ENCODE data around the gene PLCD1.

PLCD1 gene

DNA sequence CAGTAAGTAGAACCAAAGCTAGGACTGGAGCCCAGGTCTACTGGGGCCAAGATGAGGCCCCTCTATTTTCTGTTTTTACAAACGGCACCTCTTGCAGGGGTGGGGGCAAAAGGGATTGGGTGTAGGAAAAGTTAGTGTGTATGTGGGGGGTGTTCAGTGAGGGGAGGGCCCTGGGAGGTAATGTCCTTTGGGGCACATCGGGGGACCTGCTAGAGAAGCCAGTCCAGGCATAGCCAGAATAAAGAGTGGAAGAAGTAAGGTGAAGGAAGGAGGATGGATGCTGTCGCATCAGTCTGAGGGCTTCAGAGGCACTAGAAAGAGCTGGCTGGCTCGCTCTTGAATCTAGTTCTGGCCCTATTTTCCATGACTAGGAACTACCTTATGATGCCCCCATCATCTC lies 2.6 kb downstream of the PLCD1 start:
- FAIRE-seq = no peak
- TF ChIP-seq, protein P1, sequence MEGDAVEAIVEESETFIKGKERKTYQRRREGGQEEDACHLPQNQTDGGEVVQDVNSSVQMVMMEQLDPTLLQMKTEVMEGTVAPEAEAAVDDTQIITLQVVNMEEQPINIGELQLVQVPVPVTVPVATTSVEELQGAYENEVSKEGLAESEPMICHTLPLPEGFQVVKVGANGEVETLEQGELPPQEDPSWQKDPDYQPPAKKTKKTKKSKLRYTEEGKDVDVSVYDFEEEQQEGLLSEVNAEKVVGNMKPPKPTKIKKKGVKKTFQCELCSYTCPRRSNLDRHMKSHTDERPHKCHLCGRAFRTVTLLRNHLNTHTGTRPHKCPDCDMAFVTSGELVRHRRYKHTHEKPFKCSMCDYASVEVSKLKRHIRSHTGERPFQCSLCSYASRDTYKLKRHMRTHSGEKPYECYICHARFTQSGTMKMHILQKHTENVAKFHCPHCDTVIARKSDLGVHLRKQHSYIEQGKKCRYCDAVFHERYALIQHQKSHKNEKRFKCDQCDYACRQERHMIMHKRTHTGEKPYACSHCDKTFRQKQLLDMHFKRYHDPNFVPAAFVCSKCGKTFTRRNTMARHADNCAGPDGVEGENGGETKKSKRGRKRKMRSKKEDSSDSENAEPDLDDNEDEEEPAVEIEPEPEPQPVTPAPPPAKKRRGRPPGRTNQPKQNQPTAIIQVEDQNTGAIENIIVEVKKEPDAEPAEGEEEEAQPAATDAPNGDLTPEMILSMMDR (IDR thresholded peaks at IDR 0.05; ENCODE audit: insufficient read depth, missing control alignments) = no peak
- no peak for DNase-seq (ENCODE audit: insufficient read length, low spot score)

DNA sequence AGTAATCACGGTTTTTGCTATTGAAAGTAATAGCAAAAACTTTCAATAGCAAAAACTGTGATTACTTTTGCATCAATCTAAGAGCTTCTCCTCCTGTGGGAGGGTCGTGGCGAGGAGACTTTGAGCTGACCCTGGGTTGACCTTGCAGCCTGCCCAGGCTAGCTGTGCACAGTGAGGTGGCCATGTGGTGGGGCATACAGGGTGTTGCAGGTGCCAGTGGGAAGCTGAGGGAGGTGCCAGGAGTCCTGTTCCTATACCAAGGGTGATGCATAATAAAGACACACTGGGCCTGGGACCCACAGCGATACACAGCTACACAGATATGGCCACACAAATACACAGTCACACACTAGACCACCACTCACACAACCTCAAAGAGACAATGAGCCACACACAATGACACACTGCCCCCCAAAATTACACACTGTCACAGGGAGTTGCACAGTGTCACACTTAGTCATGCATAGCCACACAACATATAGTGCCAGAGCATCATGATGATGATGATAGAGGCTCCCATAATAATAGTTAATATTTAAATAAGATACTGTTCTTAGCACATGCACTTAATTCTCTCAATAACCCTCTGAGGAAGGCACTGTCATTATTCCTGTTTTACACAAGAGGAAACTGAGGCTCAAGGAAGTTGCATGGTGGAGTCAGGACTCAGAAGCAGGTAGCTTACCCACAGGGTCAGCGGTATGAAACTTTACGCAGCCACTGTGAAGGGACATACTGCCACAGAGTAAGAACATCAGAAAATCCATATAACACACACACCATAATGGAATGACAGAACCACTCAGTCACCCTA lies 6.3 kb downstream of the PLCD1 start:
- TF ChIP-seq, protein P1 (IDR thresholded peaks at IDR 0.05; ENCODE audit: insufficient read depth, missing control alignments) = no peak
- FAIRE-seq = no peak
- DNase-seq (ENCODE audit: insufficient read length, low spot score) = no peak

DNA sequence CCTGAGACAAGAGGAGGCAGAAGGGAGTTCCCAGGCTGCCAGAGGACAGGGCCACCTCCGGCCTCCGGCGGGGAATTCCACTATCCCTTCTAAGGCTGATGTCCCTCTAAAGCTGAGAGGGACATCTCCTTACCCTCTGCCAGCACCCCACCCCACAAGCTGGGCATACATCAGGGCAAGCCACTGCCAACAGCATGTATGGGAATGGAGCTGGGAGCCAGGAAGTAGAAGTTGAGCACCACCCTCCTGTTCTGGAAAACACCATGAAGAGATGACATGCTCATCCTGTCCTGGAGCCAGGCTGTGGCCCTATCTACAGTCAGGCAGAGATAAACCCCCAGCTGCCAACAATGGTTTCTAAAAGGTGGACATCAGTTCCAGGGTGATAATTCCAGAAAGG lies 7.1 kb downstream of the PLCD1 start:
- FAIRE-seq (no peak), DNase-seq (ENCODE audit: insufficient read length, low spot score) (no peak)
- TF ChIP-seq, protein P1 (IDR thresholded peaks at IDR 0.05; ENCODE audit: insufficient read depth, missing control alignments) = no peak

DNA sequence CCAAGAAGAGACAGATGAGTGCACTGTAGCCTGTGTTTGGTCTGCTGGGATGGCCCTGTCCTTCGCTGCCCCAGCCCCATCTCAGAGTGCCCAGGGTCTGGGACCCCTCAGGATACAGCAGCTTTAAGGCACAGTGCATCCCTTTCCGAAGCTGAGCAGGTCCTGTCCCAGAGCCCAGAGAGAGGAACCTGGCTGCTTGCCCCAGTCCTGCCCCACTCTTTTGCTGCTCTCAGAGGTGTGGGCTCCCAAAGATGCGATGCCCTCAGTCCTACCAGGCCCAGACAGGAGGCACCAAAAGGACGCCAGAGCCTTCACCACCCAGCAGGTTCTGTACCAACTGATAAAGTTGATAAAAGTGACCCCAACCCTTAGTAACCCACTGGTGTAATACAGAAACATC lies 8.2 kb downstream of the PLCD1 start:
- DNase-seq (ENCODE audit: insufficient read length, low spot score) (no peak), FAIRE-seq (no peak)
- TF ChIP-seq, protein P1 (IDR thresholded peaks at IDR 0.05; ENCODE audit: insufficient read depth, missing control alignments) = no peak

DNA sequence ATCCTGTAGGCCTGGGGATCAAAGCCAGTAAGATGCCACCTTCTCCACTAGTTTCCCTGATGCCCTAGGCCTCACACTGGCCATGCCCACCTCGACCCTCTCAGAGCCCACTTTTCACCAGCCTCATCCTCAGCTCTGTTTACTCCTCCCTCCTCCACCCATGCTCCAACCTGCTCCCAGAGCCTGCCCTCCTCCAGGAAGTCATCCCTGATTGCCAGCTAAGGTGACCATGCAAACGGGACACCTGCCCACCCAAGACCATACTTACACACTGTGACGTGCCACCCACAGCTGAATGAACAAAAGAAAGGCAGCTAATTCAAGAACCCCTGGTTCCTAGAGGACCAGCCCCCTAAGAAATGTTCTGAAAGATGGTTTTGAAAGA lies 9.1 kb downstream of the PLCD1 start:
- DNase-seq (ENCODE audit: insufficient read length, low spot score) (no peak), FAIRE-seq (no peak)
- TF ChIP-seq, protein P1 (IDR thresholded peaks at IDR 0.05; ENCODE audit: insufficient read depth, missing control alignments) = no peak

DNA sequence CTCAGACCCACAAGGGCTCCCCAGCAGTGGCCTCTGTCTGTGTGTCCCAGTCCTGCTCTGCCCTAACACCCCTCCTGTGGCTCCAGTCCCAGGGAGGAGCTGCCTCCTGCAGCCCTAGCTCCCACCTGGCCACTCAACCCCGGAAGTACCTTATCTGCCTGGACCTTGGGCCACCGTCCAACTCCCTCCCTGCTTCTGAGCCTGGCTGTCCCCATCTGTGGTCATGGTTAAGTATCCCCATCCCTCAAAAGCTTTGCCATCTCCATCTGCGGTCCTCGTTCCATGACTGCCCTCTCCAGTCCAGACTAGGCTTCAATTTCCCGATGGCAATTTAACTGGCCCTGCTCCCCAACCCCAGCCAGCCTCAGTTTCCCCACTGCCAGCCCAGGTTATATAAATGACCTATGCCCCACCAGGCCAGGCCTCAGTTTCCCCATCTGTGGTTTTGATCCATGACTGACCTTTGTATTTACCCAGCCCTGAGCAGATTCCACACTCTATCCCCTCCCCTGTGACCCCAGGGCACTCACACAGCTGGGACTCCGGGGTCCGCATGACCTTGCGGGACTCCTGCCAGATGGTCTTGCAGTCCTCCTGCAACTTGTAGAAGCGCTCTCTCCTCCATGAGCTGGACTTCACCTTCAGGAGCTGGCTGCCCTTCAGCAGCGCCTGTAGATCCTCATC lies 9.6 kb downstream of the PLCD1 start:
- TF ChIP-seq, protein P1 (IDR thresholded peaks at IDR 0.05; ENCODE audit: insufficient read depth, missing control alignments) = no peak
- FAIRE-seq (no peak), DNase-seq (ENCODE audit: insufficient read length, low spot score) (no peak)

Data from D721Med (cell line).